GM12874 (cell line): ENCODE results near the gene ACOT6.

Source experiments
- CTCF ChIP-seq: IDR thresholded peaks from 2 replicates; pipeline ENCODE4 v1.5.1; 2011; ENCODE audit warnings: low read depth, mild to moderate bottlenecking, control low read depth, low read length, moderate library complexity; ENCODE audit not compliant: insufficient read depth

The ACOT6 gene

GRCh38 chr14:73607241-73607640 lies 5.1 kb upstream of the ACOT6 start:
- TF ChIP-seq CTCF, result no peak

DNA sequence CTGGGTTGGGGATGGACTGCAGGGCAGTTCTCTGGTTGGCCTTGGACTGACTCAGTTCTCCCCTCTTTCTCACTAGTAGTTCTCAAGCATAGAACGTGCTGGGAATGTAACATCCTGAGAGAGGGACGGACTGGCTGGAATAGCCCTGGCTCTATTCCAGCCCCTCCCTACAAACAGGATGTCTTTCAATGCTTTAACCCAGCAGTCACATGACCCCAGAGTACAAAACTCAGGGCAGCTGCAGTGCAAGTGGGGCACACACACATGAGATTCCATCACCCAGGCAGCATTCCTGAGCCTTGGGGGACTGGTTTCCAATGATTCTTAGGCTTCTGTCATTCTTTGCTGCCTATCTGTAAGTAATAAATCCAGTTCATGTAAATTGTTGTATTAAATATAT lies 1.6 kb upstream of the ACOT6 start:
- no peak for TF ChIP-seq CTCF

GRCh38 chr14:73613046-73613383 lies 698 bp downstream of the ACOT6 start:
- TF ChIP-seq CTCF, result no peak

GRCh38 chr14:73613419-73613963 lies 1.2 kb downstream of the ACOT6 start:
- TF ChIP-seq CTCF, result no peak

DNA sequence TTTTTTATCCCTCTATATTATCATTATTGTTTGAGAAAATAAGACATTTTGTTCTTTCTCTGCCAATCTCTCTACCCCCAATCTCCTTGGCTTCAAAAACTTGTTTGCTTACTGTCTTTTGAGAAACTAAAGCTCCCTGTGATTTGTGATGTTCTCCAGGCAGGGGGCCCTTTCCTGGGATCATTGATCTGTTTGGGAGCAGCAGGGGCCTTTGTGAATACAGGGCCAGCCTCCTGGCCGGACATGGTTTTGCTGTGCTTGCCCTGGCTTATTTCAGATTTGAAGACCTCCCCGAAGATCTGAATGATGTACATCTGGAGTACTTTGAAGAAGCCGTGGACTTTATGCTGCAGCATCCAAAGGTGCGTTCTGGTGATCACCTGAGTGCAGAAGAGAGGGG lies 4.5 kb downstream of the ACOT6 start:
- TF ChIP-seq CTCF, result no peak

DNA sequence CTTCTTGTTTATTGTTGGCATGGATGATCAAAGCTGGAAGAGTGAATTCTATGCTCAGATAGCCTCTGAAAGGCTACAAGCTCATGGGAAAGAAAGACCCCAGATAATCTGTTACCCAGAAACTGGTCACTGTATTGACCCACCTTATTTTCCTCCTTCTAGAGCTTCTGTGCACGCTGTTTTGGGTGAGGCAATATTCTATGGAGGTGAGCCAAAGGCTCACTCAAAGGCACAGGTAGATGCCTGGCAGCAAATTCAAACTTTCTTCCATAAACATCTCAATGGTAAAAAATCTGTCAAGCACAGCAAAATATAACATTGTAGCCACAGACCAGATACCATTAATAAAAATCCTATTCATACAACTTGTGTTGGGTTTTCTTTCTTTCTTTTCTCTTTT lies 7.2 kb downstream of the ACOT6 start:
- no peak for TF ChIP-seq CTCF

GRCh38 chr14:73620268-73620667 lies 8.0 kb downstream of the ACOT6 start:
- no peak for TF ChIP-seq CTCF
